Keratinocyte (primary cell): ENCODE results near the gene GALNT9.

Experiments used
- EZH2 ChIP-seq: IDR thresholded peaks from one replicate; pipeline ENCODE4 v1.6.1; 2012; ENCODE audit warnings: inconsistent platforms, mild to moderate bottlenecking, low read length, moderate library complexity
- TF ChIP-seq, protein P1 (sequence below), 3 experiments: IDR thresholded peaks in 1 of 3; conservative IDR thresholded peaks in 1 of 3; optimal IDR thresholded peaks in 1 of 3; 2 replicates in 2 of 3; 3 replicates in 1 of 3; pipeline versions ENCODE3 to v1.5.1; 2011; ENCODE audit warnings: low read length in 3 of 3, mild to moderate bottlenecking in 3 of 3, moderate library complexity in 2 of 3, control low read depth in 1 of 3, inconsistent platforms in 1 of 3; ENCODE audit not compliant: insufficient read depth in 2 of 3; ENCODE audit errors: extremely low read depth in 1 of 3

DNA sequence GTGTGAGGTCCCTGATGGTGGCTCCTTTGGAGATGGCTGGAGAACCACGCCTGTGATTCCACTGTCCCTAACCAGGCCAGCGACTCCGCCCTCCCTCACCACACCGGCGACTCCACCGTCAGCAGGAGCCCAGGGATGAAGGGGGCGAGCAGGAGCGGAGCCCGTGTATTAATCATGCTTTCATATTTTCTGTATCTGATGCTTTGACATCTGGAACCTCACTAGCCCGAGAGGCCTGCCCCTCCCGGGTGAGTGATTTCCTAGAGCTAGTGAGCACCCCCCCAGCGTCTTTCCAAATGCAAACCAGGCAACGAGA is 115.3 kb downstream of the GALNT9 start:
- TF ChIP-seq, protein P1, sequence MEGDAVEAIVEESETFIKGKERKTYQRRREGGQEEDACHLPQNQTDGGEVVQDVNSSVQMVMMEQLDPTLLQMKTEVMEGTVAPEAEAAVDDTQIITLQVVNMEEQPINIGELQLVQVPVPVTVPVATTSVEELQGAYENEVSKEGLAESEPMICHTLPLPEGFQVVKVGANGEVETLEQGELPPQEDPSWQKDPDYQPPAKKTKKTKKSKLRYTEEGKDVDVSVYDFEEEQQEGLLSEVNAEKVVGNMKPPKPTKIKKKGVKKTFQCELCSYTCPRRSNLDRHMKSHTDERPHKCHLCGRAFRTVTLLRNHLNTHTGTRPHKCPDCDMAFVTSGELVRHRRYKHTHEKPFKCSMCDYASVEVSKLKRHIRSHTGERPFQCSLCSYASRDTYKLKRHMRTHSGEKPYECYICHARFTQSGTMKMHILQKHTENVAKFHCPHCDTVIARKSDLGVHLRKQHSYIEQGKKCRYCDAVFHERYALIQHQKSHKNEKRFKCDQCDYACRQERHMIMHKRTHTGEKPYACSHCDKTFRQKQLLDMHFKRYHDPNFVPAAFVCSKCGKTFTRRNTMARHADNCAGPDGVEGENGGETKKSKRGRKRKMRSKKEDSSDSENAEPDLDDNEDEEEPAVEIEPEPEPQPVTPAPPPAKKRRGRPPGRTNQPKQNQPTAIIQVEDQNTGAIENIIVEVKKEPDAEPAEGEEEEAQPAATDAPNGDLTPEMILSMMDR (optimal IDR thresholded peaks at IDR 0.05 in 1 of 3, IDR thresholded peaks at IDR 0.05 in 1 of 3, conservative IDR thresholded peaks at IDR 0.05 in 1 of 3; ENCODE audit: extremely low read depth in 1 of 3, insufficient read depth in 2 of 3, low read length in 3 of 3): no peak
- no peak for TF ChIP-seq EZH2
